HCT116 (cell line): ENCODE results near the gene ORM1.

ENCODE experiments used
- CTCF ChIP-seq, 3 experiments: fragments of 200-600 bp in 1 of 3; sonication (generic) in 1 of 3; IDR thresholded peaks in 2 of 3; conservative IDR thresholded peaks in 1 of 3; 2 replicates each; pipeline ENCODE4 v1.5.1; 2012 to 2017; ENCODE audit warnings: low read depth in 2 of 3, low read length in 2 of 3, antibody characterized with exemption in 1 of 3, borderline replicate concordance in 1 of 3, control low read depth in 1 of 3, mild to moderate bottlenecking in 1 of 3, mixed read lengths in 1 of 3, mixed run types in 1 of 3, moderate library complexity in 1 of 3; ENCODE audit not compliant: insufficient read depth in 1 of 3
- ELF1 ChIP-seq: IDR thresholded peaks from 2 replicates; pipeline ENCODE4 v1.6.1; 2012; ENCODE audit warnings: low read depth, borderline replicate concordance
- EZH2 ChIP-seq: fragments of 200-600 bp; sonication (generic); IDR thresholded peaks from 2 replicates; pipeline ENCODE4 v1.6.1; 2017; ENCODE audit warnings: antibody characterized with exemption, mixed run types
- EZH2phosphoT487 ChIP-seq: fragments of 200-600 bp; IDR thresholded peaks from 2 replicates; pipeline ENCODE4 v1.6.1; 2018; ENCODE audit warnings: antibody characterized with exemption, borderline replicate concordance
- MAX ChIP-seq: IDR thresholded peaks from 2 replicates; pipeline ENCODE4 v1.6.1; 2012
- POLR2A ChIP-seq: IDR thresholded peaks from 2 replicates; pipeline ENCODE4 v1.7.0; 2011; ENCODE audit warnings: borderline replicate concordance; ENCODE audit not compliant: insufficient read depth, insufficient read length; ENCODE audit errors: extremely low read depth
- RAD21 ChIP-seq: IDR thresholded peaks from 2 replicates; pipeline ENCODE4 v1.6.1; 2012; ENCODE audit warnings: low read depth, mild to moderate bottlenecking
- REST ChIP-seq: IDR thresholded peaks from 2 replicates; pipeline ENCODE4 v1.6.1; 2012; ENCODE audit warnings: low read depth
- SP1 ChIP-seq: IDR thresholded peaks from 2 replicates; pipeline ENCODE4 v1.6.1; 2012; ENCODE audit warnings: low read depth
- ZNF274 ChIP-seq: fragments of 200-500 bp; sonication (Bioruptor generic); IDR thresholded peaks from 2 replicates; pipeline ENCODE4 v1.6.1; 2014; ENCODE audit warnings: mild to moderate bottlenecking, low read depth, low read length, inconsistent platforms

- TF ChIP-seq ELF1 (no peak), CTCF (IDR thresholded peaks at IDR 0.05 in 2 of 3, conservative IDR thresholded peaks at IDR 0.05 in 1 of 3; ENCODE audit: borderline replicate concordance in 1 of 3, insufficient read depth in 1 of 3, low read depth in 2 of 3, low read length in 2 of 3) (no peak), EZH2phosphoT487 (no peak), MAX (no peak), EZH2 (no peak), RAD21 (no peak), POLR2A (no peak), REST (no peak), SP1 (no peak), ZNF274 (no peak)
These were observed 41.5 kb downstream of the ORM1 start for GRCh38 chr9:114364134-114365041.
